NCI-H2227 (cell line): Measurements from ENCODE around the gene CEP104.

ENCODE experiments used
- DNase-seq: peaks from one replicate; lab custom pipeline; 2025; ENCODE audit not compliant: unreplicated experiment; lab: John Stamatoyannopoulos, UW

The CEP104 gene

GRCh38 chr1:3894626-3895278 is 37.7 kb upstream of the CEP104 start:
- DNase-seq = no peak

- DNase-seq = no peak
These were observed 36.2 kb upstream of the CEP104 start for GRCh38 chr1:3893190-3893589.

GRCh38 chr1:3892748-3893147 is 35.7 kb upstream of the CEP104 start:
- DNase-seq = no peak

- no peak for DNase-seq
These were observed 34.4 kb upstream of the CEP104 start for GRCh38 chr1:3891329-3891865.

- DNase-seq = no peak
These were observed 33.6 kb upstream of the CEP104 start for GRCh38 chr1:3890389-3891328.

- DNase-seq = no peak
These were observed 32.9 kb upstream of the CEP104 start for GRCh38 chr1:3889936-3890335.

- DNase-seq = no peak
These were observed 31.3 kb upstream of the CEP104 start for GRCh38 chr1:3888301-3888700.

- no peak for DNase-seq
These were observed 29.7 kb upstream of the CEP104 start for GRCh38 chr1:3886691-3887090.

- no peak for DNase-seq
These were observed 29.2 kb upstream of the CEP104 start for GRCh38 chr1:3886106-3886670.

GRCh38 chr1:3885611-3886010 is 28.6 kb upstream of the CEP104 start:
- no peak for DNase-seq

GRCh38 chr1:3884966-3885365 is 28.0 kb upstream of the CEP104 start:
- no peak for DNase-seq

- DNase-seq = no peak
These were observed 26.3 kb upstream of the CEP104 start for GRCh38 chr1:3883194-3883925.

- no peak for DNase-seq
These were observed 24.1 kb upstream of the CEP104 start for GRCh38 chr1:3881193-3881480.

GRCh38 chr1:3880429-3881192 is 23.6 kb upstream of the CEP104 start:
- DNase-seq = no peak

- no peak for DNase-seq
These were observed 22.9 kb upstream of the CEP104 start for GRCh38 chr1:3879787-3880428.

GRCh38 chr1:3879099-3879498 is 22.1 kb upstream of the CEP104 start:
- no peak for DNase-seq

- no peak for DNase-seq
These were observed 19.7 kb upstream of the CEP104 start for GRCh38 chr1:3876716-3877115.

GRCh38 chr1:3874736-3875135 is 17.7 kb upstream of the CEP104 start:
- DNase-seq = no peak

GRCh38 chr1:3872546-3872945 is 15.5 kb upstream of the CEP104 start:
- DNase-seq = no peak

- DNase-seq = no peak
These were observed 14.4 kb upstream of the CEP104 start for GRCh38 chr1:3871451-3871805.
